HG02973 (cell line): Measurements from ENCODE around the gene NFATC2.

Source experiments
- ATAC-seq: cut with Tn5 transposase; IDR thresholded peaks from one replicate; pipeline ENCODE4 v1.9.1; 2021; ENCODE audit warnings: moderate library complexity; ENCODE audit not compliant: unreplicated experiment

NFATC2 gene

DNA sequence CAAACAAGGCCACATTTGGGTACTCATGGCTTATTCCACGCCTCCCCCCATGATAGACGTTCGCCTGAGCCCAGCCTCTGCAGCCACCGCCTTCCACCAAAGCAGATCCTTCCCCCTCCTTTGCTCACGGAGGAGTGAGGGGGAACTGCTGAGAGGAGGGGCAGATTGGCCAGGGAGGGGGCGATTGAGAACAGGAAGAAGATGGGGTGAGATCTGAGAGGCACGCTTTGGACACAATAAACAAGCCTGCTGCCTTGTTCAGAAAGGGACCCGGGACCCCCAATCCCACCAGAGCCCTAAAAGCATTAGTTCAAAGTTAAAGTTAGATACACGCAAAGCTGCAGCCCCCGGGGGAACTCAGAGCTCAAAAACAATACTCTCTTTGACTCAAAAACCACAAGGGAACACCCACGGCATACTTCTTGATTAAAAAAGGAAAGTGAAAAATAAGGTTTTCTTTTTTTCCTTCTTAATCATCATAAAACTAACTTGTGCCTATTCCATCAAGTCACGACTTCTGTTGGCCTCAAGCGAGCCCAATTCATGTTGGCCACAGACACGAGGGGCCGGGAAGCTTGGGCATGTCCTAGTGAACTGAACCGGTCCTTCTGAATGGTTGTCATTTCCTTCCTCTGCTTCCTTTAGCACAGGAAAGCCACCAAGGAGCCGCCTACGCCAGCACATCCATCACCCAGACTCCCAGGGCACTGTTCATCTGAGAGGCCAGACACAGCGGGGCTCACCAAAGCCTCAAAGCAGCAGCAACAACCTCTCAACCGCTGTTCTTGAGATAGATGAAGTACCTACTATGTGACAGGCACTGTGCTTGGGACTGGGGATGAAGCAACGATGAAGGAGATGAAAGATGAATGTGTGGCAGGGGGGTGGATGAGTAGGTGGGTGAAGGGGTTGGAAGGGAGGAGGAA is 44.7 kb downstream of the NFATC2 start:
- ATAC-seq = no peak

DNA sequence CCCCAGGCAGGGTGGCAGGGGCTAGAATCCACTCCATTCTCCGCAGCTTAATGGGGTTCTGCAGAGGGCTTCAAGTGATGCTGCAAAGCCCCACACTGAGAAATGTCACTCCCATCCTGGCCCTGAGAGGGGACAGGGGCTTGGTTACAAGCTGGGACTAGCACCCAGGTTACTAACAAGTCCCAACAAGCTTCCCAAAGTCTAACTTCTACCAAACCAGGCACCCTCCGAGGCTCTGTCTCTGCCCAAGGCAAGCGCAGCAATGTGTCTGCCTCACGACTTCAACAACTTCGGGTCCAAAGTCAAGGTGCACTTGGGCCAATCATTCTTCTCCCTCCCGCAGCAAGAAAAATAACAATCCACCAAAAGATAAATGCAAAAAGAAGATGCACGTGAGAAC is 45.6 kb downstream of the NFATC2 start:
- ATAC-seq = no peak

GRCh38 chr20:51495921-51496545 is 46.5 kb downstream of the NFATC2 start:
- ATAC-seq = no peak

- ATAC-seq = no peak
Observed at GRCh38 chr20:51495291-51495690, 47.2 kb downstream of the NFATC2 start.

- ATAC-seq = no peak
Observed at GRCh38 chr20:51494241-51495110, 48.0 kb downstream of the NFATC2 start.

DNA sequence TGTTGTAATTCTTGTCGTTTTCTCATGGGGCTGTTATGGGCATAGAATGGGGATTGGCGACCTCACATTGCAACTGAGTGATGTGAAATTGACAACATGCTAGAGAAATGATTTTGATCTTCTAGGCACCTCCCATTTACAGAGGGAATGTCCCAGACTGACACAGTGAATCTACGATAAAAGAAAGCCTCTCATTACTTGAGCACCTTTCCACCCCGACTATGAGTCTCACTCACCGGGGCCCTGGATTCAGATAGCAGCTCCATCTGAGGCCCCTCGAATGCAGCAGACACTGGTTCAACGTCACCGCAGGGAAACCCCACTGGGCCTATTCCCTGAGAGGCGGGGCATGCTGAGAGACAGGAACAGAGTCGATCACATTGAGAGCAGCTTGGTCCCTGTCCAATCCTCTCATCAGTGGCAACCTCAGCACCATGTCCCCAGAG is 49.1 kb downstream of the NFATC2 start:
- ATAC-seq = no peak

DNA sequence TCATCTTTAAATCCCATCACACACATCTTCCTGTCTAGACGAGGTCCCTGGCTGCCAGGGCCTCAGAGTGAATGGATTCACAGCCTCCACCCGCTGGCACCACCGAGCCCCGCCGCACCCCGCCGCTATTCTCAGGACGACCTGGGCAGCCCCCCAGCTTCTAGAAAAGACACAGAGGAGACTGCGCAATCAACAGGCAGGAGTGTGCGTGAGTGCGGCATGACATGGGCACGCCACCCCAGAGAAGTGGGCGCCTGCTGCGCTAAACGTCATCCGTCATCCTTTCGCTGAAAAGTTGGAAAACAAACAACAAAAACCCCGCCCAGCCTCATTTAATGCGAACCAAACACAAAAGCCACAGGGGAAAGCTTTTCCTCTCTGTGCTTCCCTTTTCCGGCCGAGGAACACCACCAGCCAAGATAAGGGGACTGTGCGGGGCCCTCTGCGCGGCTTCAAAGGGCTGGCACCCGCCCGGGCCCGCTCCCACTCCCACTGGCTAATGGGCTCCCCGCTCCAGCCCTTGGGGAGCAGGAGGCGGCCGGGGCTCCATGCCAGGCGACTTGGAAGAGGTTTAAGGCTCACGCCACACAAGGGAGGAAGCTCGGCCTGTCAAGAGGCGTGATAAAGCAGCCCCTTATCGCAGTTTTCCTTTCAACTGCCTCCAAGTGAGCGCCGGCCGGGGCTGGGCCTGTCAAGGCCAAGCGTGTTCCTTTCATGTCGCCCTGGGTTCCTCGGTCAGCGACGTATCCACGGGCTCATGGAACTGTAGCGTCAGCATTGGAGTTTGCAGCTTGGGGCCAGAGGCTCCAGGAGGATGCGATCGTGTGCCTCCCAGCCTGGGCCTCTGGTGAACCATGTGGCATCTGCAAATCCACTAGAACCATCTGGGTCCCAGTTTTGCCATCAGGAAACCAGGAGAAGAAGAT is 50.1 kb downstream of the NFATC2 start:
- ATAC-seq = no peak

DNA sequence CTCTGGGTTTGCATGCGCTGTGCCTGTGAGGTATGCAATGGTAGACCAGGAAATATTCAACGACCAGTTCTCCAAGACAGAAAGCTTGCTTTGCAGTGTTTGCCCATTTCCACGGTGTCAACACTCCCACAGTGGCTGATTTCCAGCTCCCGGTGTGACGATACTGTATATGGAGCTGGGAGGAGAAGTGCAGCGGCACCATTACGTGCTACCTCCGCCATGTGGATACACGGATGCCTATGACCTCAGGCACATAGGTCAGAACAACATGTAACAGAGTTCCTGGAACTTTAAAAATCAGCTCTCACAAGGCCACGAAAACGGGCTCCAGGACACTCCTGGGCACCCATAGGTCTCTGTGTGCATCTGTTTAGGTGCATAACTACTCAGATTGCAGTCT is 51.1 kb downstream of the NFATC2 start:
- no peak for ATAC-seq

- ATAC-seq = no peak
Observed at GRCh38 chr20:51490635-51491034, 51.9 kb downstream of the NFATC2 start.

GRCh38 chr20:51489611-51490010 is 52.9 kb downstream of the NFATC2 start:
- ATAC-seq = no peak

- no peak for ATAC-seq
Observed at GRCh38 chr20:51488331-51488730, 54.2 kb downstream of the NFATC2 start.

GRCh38 chr20:51487565-51488268 is 54.8 kb downstream of the NFATC2 start:
- ATAC-seq = no peak

DNA sequence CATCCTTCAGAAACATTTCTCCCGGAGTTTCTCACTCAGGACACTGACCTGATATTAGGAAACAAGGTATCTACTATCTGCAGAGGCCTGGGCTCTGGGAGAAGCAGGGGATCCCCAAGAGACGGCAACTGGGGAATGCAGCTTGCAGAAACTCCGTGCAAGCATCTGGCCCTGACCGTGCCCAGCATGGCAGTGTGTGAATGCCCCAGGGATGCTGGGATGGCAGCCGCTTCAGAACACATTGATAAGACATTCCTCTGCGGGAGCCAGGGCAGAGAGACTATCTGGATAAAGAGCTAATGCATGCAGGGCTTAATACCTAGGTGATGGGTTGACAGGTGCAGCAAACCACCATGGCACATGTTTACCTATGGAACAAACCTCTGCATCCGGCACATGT is 55.4 kb downstream of the NFATC2 start:
- no peak for ATAC-seq

GRCh38 chr20:51486197-51487005 is 56.1 kb downstream of the NFATC2 start:
- ATAC-seq = no peak

GRCh38 chr20:51484831-51485230 is 57.7 kb downstream of the NFATC2 start:
- ATAC-seq = no peak

- ATAC-seq = no peak
Observed at GRCh38 chr20:51484141-51484815, 58.2 kb downstream of the NFATC2 start.

DNA sequence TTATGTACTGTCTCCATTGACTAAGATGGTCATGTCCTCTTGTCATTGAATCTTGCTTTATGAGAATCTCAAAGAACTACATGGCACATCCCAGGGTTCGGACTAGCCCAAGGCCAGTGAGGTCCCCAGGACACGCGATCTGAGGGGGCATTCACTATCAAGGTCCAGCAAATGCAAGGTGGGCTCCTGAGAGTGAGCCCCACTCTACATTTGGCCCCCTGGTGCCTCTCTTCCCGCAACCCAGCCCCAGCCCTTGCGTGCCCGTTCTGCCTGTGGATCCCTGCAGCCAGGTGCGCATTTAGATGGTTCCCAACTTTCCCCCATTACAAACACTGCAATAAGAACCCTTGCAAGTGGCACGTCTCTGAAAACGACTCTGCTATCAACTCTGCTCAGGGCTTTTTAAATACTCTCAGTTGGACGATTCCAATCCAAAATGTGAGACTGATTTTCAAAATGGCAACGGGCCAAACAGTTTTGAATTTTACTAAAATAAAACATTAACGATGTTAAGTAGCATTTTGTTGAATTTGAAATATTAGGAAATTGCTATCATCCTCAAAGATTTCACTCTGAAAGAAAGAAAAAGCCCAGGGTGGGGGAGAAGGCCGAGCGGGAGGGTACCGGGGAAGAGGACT is 59.6 kb downstream of the NFATC2 start:
- ATAC-seq = no peak
